IPS-18c (cell line): ENCODE measurements around the gene LPAR1.
"Not testable (repeated sequence)": the region's sequence is repeated elsewhere in the genome, so short reads cannot be mapped to it uniquely, and the experiment has no call there.

Experiments
- H3K4me3 ChIP-seq: 2 replicates; pipeline ENCODE4 v1.7.0; 2013; ENCODE audit warnings: low read depth, mild to moderate bottlenecking, low read length, moderate library complexity; ENCODE audit not compliant: insufficient read depth
- H3K9me3 ChIP-seq: one replicate; pipeline ENCODE4 v1.6.1; 2013; ENCODE audit warnings: mild to moderate bottlenecking, low read length, moderate library complexity; ENCODE audit not compliant: control insufficient read depth, insufficient read depth

LPAR1 gene

DNA sequence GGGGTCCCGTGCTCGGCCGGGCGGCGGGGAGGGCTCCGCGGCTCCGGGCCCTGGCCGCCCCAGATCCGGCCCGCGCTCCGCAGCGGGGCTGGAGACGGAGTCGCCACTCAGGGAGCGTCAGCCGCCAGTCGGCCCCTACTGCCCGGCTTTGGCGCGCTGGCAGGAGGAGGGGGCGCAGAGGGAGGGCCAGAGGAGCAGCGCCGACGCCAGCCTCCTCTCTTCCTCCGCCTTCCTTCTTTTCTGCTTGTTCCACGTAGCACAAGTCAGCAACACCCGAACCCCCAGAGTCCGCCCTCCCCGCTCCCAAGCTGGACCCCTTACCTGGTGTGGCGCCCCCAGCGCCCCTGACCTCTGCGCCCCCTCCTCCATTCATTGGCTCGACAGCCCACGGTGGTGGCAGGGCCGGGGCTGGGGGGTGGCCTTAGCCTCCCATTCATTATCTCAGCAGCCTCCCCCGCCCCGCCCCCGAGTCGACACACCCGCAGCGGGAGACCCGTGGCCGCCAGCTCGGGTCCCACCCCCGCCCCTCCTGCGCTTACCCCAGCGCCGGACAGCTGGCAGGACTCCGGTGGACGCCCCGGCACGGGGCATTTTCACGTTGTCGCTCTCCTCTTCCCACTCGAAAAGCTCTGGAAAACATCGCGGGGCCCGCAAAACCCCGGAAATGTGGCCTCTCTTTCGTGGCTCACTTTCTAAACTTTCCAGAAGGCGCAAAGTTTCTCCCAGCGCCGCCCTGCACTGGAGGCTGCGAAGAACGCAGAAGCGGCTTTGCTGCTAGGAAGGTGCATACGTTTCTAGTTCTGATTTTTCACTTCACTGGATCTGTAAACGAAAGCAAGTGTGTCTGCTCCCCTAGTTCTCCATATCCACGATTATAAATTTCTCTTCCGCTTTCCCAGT is at the start of gene LPAR1:
Gene LPAR1, minus strand, starts transcription at position 140 of the 900 bp plus-strand sequence. CDS start 66,353 bp downstream, outside the sequence.
- Histone ChIP-seq H3K4me3 (peak within 1 kb of the TSS; percentile 69), H3K9me3 (no peaks in the 10 kb centered on the region)

GRCh38 chr9:111078391-111079038 is 40.2 kb upstream of the LPAR1 start:
- Histone ChIP-seq H3K4me3 (no peak overlapping the region), H3K9me3 (no peaks in the 10 kb centered on the region)

GRCh38 chr9:111076519-111076918 is 38.2 kb upstream of the LPAR1 start:
- no peaks in the 10 kb centered on the region for H3K9me3 ChIP-seq
- H3K4me3 ChIP-seq, result no peak overlapping the region

DNA sequence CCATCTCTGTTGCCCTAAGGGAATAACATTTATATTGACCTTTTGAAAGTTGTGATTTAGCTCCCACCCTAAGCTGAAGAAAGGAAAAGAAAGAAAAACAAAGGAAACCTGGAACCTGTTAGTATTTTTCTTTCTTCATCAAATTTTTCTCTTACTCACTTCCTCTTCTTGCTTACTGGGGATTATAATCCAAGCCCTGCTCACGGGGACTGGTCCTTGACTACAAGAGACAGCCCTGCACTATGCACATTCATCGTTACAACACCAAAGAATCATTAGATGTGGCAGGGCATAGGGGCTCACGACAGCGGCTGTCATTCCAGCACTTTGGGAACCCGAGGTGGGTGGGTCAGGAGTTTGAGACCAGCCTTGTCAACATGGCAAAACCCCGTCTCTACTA is 37.8 kb upstream of the LPAR1 start:
- no peaks in the 10 kb centered on the region for H3K9me3 ChIP-seq

DNA sequence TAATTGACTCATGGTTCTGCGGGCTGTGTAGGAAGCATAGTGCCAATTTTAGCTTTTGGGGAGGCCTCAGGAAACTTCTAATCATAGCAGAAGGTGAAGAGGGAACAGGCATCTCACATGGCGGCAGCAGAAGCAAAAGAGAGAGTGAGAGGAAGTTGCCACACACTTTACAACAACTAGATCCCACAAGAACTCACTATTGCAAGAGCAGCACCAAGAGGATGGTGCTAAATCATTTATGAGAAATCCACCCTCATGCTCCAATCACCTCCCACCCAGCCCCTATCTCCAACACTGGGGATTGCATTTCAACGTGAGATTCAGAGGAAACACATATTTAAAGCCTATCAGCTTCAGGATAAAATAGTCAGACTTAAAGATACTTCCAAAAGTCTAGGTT is 36.1 kb upstream of the LPAR1 start:
- H3K9me3 ChIP-seq, result no peaks in the 10 kb centered on the region
- H3K4me3 ChIP-seq, result no peak overlapping the region

More for the DNA sequence above, 37.8 kb upstream of the LPAR1 start:
- H3K4me3 ChIP-seq, result no peak overlapping the region

- no peaks in the 10 kb centered on the region for H3K9me3 ChIP-seq
- H3K4me3 ChIP-seq, result no peak overlapping the region
Observed at GRCh38 chr9:111069183-111069582, 30.9 kb upstream of the LPAR1 start.

DNA sequence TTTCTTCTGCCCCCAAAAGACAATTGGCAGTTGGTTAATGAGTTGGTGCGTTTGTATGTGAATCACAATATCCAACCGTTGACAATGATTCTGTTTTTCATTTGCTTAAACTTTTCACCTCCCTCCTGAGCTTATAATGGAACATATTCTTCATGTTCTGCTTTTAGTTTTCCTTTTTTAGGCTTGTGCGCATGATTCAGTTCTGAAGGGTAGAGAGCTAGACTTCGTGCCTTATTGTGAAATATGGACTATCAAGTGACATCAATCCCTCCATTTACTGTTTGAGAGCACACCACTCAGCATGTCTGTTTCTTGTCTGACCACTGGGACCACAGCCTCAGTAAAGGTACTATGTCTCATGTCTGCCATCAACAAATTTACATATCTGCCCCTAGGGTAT is 30.5 kb upstream of the LPAR1 start:
- Histone ChIP-seq H3K4me3 (no peak overlapping the region), H3K9me3 (no peaks in the 10 kb centered on the region)

DNA sequence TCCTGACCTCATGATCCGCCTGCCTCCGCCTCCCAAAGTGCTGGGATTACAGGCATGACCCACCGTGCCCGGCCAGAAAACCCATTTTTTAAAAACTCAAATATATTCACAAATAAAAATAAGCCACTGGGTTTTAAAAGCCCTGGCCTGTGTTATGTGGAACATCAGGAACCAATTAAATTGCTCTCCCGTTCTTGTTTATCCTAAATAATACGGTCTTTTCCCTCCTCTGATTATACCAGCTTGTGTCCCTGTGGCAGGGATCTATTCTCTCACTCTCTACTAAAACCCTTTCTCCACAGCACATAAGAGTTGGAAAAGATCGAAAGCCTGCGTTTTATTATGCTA is 30.1 kb upstream of the LPAR1 start:
- Histone ChIP-seq H3K9me3 (no peaks in the 10 kb centered on the region), H3K4me3 (no peak overlapping the region)

GRCh38 chr9:111066468-111066867 is 28.2 kb upstream of the LPAR1 start:
- H3K4me3 ChIP-seq, result no peak overlapping the region
- no peaks in the 10 kb centered on the region for H3K9me3 ChIP-seq

DNA sequence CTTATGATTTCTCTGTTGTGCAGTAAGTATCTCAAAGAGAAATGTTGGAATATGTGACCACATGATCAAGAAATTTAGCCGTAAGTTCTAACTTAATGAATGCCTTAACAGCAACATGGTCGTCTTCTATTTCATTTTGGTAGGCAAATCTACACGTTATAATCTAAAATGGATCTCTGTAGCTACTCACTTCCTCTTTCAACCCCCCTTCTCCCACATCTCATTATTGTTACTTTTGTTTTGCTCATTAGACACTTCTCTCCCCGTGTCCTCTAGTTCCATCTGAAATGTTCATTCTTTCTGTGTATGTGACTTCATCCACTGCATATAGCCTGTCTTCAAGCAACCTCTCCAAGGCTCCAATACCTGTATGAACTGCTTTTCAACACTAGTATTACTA is 27.1 kb upstream of the LPAR1 start:
- no peaks in the 10 kb centered on the region for H3K9me3 ChIP-seq
- no peak overlapping the region for H3K4me3 ChIP-seq

GRCh38 chr9:111064160-111064837 is 26.0 kb upstream of the LPAR1 start:
- H3K9me3 ChIP-seq, result peaks cover 2% of the 10 kb centered on the region
- H3K4me3 ChIP-seq, result no peak overlapping the region

DNA sequence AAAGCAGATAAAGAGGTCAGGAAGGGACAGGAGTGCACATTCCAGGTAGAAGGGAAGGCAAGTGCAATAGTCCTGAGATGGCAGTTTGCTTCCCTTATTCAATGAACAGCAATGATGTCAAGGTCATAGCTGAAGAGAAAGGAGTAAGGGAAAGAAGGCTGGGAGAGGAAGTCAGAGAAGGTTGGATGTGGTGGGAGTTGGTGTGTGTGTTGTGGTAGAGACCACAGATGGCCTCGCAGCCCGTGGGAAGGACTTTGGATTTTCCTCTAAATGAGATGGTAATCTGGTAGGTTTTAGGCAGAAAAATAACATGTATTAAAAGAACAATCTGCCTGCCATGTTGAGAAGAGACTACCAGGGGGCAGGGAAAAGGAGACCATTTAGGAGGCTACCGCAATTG is 25.1 kb upstream of the LPAR1 start:
- Histone ChIP-seq H3K4me3 (no peak overlapping the region), H3K9me3 (peaks cover 4% of the 10 kb centered on the region)

DNA sequence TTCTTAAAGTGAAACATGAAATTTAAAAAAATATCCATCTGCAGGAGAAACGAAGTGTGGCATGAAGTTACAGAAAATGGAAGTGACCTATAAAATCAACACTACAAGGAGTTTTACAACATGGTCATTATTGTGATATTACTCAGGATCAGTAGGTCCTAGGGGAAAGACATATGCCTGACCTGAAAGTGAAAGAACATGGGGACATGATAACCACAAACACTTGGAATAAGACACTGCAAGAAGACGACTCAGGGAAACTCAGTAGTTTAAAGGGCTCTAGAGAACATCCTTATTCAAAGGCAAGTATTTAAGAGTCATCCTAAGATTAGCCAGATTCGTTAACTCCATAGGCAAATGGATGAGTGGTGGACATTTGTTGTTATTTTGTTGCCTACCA is 19.9 kb upstream of the LPAR1 start:
- H3K9me3 ChIP-seq, result peaks cover 4% of the 10 kb centered on the region

GRCh38 chr9:111056538-111056937 is 18.3 kb upstream of the LPAR1 start:
- H3K9me3 ChIP-seq, result peaks cover 4% of the 10 kb centered on the region
- no peak overlapping the region for H3K4me3 ChIP-seq

More for the DNA sequence above, 19.9 kb upstream of the LPAR1 start:
- H3K4me3 ChIP-seq, result no peak overlapping the region

- Histone ChIP-seq H3K4me3 (no peak overlapping the region), H3K9me3 (no peaks in the 10 kb centered on the region)
Observed at GRCh38 chr9:111052791-111053190, 14.5 kb upstream of the LPAR1 start.

DNA sequence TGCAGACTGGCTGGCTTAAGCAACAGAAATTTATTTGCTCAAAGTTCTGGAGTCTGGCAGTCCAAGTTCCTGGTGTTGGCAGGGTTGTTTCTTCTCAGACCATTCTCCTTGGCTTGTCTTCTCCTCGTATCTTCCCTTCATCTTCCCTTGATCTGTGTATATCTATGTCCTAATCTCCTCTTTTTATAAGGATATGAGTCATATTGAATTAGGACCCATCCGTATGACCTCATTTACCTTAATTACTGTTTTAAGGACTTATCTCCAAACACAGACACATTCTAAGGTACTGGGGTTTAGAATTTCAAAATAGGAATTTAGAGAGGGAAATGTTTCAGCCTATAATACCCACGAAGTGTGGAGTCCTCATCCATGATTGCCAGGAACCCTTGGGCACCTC is 13.1 kb upstream of the LPAR1 start:
- Histone ChIP-seq H3K4me3 (no peak overlapping the region), H3K9me3 (no peaks in the 10 kb centered on the region)

- H3K9me3 ChIP-seq, result no peaks in the 10 kb centered on the region
- no peak overlapping the region for H3K4me3 ChIP-seq
Observed at GRCh38 chr9:111050819-111051218, 12.5 kb upstream of the LPAR1 start.

GRCh38 chr9:111047287-111047686 is 9.0 kb upstream of the LPAR1 start:
- not testable (repeated sequence) for H3K4me3 ChIP-seq, H3K9me3 ChIP-seq
